ENCODE results near the gene SP4.

SP4 gene

DNA sequence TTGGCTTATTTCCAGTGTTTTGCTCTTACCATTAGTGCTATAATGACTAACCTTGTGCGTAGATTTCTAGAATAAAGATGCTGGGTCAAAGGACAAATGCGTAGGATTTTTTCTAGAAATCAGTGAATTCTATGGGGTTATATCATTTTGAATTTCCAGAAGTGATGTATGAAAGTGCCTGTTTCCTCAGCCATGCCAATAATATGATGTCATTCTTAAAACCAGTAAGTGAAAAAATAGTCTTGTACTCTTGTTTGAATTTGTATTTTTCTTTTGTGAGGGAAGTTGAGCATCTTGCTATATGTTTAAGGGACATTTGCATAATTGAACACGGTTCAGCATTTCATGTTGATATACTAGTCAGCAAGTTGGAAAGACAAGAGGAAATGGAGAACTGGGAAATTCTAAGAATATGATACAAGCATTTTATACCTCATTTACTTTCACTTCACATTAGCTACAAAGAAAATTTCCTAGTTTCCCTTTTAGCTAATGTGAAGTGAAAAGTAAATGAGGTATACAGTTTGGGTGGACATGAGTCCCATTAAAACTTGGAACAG lies 111.1 kb downstream of the SP4 start:
- no peaks in the 10 kb centered on the region for H3F3A ChIP-seq (ENCODE audit: insufficient read depth, low read length)
- H3K4me1 ChIP-seq (ENCODE audit: insufficient read depth, low read length, severe bottlenecking): no peaks in the 10 kb centered on the region
- no peak overlapping the region for H2AFZ ChIP-seq (ENCODE audit: low read length)
- no peaks in the 10 kb centered on the region for H4K20me1 ChIP-seq (ENCODE audit: insufficient read depth, low read length)
- H3K4me3 ChIP-seq (ENCODE audit: low read depth, low read length, poor library complexity, severe bottlenecking): no peak overlapping the region
- H3K4me2 ChIP-seq (ENCODE audit: low read length): no peak overlapping the region
- H3K36me3 ChIP-seq (ENCODE audit: insufficient read depth, low read length): no peaks in the 10 kb centered on the region
- H3K9me3 ChIP-seq (ENCODE audit: low read length): no peaks in the 10 kb centered on the region
- no peaks in the 10 kb centered on the region for H3K79me2 ChIP-seq (ENCODE audit: insufficient read depth, low read length)
- H3K27ac ChIP-seq (ENCODE audit: low read depth, low read length, poor library complexity, severe bottlenecking): no peak overlapping the region
- H3K27me3 ChIP-seq (ENCODE audit: insufficient read depth, low read length): no peaks in the 10 kb centered on the region
- H3K9ac ChIP-seq (ENCODE audit: low read length): no peak overlapping the region
- TF ChIP-seq EZH2 (IDR thresholded peaks at IDR 0.05; ENCODE audit: borderline replicate concordance, low read length): no peak
- TF ChIP-seq, protein P1, sequence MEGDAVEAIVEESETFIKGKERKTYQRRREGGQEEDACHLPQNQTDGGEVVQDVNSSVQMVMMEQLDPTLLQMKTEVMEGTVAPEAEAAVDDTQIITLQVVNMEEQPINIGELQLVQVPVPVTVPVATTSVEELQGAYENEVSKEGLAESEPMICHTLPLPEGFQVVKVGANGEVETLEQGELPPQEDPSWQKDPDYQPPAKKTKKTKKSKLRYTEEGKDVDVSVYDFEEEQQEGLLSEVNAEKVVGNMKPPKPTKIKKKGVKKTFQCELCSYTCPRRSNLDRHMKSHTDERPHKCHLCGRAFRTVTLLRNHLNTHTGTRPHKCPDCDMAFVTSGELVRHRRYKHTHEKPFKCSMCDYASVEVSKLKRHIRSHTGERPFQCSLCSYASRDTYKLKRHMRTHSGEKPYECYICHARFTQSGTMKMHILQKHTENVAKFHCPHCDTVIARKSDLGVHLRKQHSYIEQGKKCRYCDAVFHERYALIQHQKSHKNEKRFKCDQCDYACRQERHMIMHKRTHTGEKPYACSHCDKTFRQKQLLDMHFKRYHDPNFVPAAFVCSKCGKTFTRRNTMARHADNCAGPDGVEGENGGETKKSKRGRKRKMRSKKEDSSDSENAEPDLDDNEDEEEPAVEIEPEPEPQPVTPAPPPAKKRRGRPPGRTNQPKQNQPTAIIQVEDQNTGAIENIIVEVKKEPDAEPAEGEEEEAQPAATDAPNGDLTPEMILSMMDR (IDR thresholded peaks at IDR 0.05; ENCODE audit: low read length): no peak
- H3K9me2 ChIP-seq (ENCODE audit: low read depth, low read length): no peaks in the 10 kb centered on the region

DNA sequence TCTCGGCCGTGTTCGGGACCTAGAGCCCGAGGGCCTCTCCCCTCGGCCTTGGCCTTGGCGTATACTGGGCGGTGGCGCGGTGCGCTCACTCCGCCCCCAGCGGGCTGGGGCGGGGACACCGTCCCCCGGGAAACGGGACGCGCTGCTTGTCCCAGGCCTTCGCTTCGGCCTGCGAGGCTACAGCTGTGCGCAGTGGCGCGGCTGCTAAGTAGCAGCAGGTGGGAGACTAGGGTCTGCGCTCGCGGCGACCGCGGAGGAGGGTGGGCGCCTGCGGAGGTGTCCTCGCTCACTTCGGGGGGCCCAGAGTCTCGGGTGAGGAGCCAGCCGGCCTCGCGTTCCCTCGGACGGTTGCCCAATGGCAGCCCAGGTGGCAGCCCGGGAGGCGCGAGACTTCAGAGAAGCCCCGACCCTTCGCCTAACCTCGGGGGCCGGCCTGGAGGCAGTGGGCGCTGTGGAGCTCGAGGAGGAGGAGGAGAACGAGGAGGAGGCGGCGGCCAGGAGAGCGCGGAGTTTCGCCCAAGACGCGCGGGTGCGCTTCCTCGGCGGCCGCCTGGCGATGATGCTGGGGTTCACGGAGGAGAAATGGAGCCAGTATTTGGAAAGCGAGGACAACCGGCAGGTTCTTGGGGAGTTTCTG lies 115.1 kb downstream of the SP4 start, which contains the start of gene DNAH11:
Gene DNAH11 (plus strand): TSS at position 149 of the 637 bp plus-strand sequence. CDS start 207 bp downstream, at position 356.
- Histone ChIP-seq H3K4me3 (ENCODE audit: low read depth, low read length, poor library complexity, severe bottlenecking) (no peak within 1 kb of the TSS), H3K9me2 (ENCODE audit: low read depth, low read length) (no peaks in the 10 kb centered on the region), H4K20me1 (ENCODE audit: insufficient read depth, low read length) (no peaks in the 10 kb centered on the region), H3K9me3 (ENCODE audit: low read length) (no peaks in the 10 kb centered on the region), H3K27me3 (ENCODE audit: insufficient read depth, low read length) (no peaks in the 10 kb centered on the region), H3K27ac (ENCODE audit: low read depth, low read length, poor library complexity, severe bottlenecking) (no peak within 1 kb of the TSS), H2AFZ (ENCODE audit: low read length) (no peak within 1 kb of the TSS), H3K79me2 (ENCODE audit: insufficient read depth, low read length) (no peaks in the 10 kb centered on the region), H3K36me3 (ENCODE audit: insufficient read depth, low read length) (no peaks in the 10 kb centered on the region), H3K4me1 (ENCODE audit: insufficient read depth, low read length, severe bottlenecking) (no peaks in the 10 kb centered on the region), H3K9ac (ENCODE audit: low read length) (no peak within 1 kb of the TSS), H3F3A (ENCODE audit: insufficient read depth, low read length) (no peaks in the 10 kb centered on the region), H3K4me2 (ENCODE audit: low read length) (no peak within 1 kb of the TSS)
- TF ChIP-seq EZH2 (IDR thresholded peaks at IDR 0.05; ENCODE audit: borderline replicate concordance, low read length): no peak
- TF ChIP-seq, protein P1 (IDR thresholded peaks at IDR 0.05; ENCODE audit: low read length): no peak

DNA sequence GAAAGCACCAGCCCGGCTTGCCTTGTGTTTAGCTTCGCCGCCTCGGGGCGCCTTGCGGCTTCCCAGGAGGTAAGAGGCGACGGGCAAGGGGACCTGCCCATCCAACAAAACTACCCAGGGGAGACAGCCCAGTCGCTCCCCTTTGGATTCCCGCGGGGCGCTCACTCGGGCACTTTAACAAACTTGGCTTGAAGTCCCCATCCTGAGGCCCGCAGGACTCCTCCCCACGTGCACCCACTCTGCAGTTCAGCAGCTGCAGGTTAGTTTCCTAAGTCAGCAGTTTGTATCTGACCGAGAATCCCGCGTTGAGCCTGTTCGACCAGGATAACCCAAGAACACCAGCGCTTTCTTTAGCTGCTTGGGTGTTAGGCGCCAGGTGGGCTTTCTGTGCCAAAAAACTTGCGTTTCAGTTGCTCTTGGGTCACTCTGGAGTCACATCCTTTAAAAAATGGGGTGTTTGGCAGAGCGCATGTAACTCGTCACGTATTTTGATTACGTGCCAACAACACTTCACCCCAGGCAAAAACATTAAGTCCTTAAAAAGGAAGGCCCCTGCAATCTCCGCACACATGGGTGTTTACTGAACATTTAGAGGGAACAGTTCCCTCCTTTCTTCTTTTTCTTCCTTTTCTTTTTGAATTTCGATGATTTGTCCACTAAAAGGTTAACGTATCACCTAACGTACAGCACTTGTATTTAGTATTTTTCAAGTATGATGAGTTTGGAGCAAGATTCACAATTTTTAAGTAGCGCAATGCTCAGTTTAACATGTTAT lies 115.8 kb downstream of the SP4 start:
- H3K79me2 ChIP-seq (ENCODE audit: insufficient read depth, low read length): no peaks in the 10 kb centered on the region
- H3K9ac ChIP-seq (ENCODE audit: low read length): no peak overlapping the region
- H3K9me2 ChIP-seq (ENCODE audit: low read depth, low read length): no peaks in the 10 kb centered on the region
- no peaks in the 10 kb centered on the region for H3K36me3 ChIP-seq (ENCODE audit: insufficient read depth, low read length)
- H3K27ac ChIP-seq (ENCODE audit: low read depth, low read length, poor library complexity, severe bottlenecking): no peak overlapping the region
- H3K4me1 ChIP-seq (ENCODE audit: insufficient read depth, low read length, severe bottlenecking): no peaks in the 10 kb centered on the region
- no peaks in the 10 kb centered on the region for H3K9me3 ChIP-seq (ENCODE audit: low read length)
- H3K4me3 ChIP-seq (ENCODE audit: low read depth, low read length, poor library complexity, severe bottlenecking): no peak overlapping the region
- no peak overlapping the region for H3K4me2 ChIP-seq (ENCODE audit: low read length)
- H3K27me3 ChIP-seq (ENCODE audit: insufficient read depth, low read length): no peaks in the 10 kb centered on the region
- H3F3A ChIP-seq (ENCODE audit: insufficient read depth, low read length): no peaks in the 10 kb centered on the region
- TF ChIP-seq, protein P1 (IDR thresholded peaks at IDR 0.05; ENCODE audit: low read length): no peak
- H2AFZ ChIP-seq (ENCODE audit: low read length): no peak overlapping the region
- H4K20me1 ChIP-seq (ENCODE audit: insufficient read depth, low read length): no peaks in the 10 kb centered on the region

All from OCI-LY1 (cell line).